Neutrophil (primary cell): ENCODE measurements around the gene VPS25.

Source experiments
- H3K27ac ChIP-seq: fragments of 200-600 bp; sonication (generic); 2 replicates; pipeline ENCODE4 v1.5.1; 2016; ENCODE audit warnings: mild to moderate bottlenecking, moderate library complexity
- H3K27me3 ChIP-seq: fragments of 200-600 bp; sonication (generic); 2 replicates; pipeline ENCODE4 v1.6.0; 2016; ENCODE audit warnings: mild to moderate bottlenecking
- H3K36me3 ChIP-seq: fragments of 200-600 bp; sonication (generic); 2 replicates; pipeline ENCODE4 v1.5.1; 2017
- H3K4me1 ChIP-seq, 2 experiments: fragments of 200-600 bp in 1 of 2; sonication (generic) in 1 of 2; 1 replicate in 1 of 2; 2 replicates in 1 of 2; pipeline versions ENCODE4 v1.5.1 to v1.6.1; 2013 to 2016; ENCODE audit warnings: low read depth in 1 of 2, low read length in 1 of 2, mild to moderate bottlenecking in 1 of 2, moderate library complexity in 1 of 2; ENCODE audit not compliant: control insufficient read depth in 1 of 2, insufficient read depth in 1 of 2
- H3K4me3 ChIP-seq, 2 experiments: fragments of 200-600 bp in 1 of 2; sonication (generic) in 1 of 2; 1 replicate in 1 of 2; 2 replicates in 1 of 2; pipeline ENCODE4 v1.5.1; 2013 to 2016; ENCODE audit warnings: low read depth in 1 of 2, low read length in 1 of 2, mild to moderate bottlenecking in 1 of 2, moderate library complexity in 1 of 2
- H3K9me3 ChIP-seq: fragments of 200-600 bp; sonication (generic); 2 replicates; pipeline ENCODE4 v1.5.1; 2016
- TF ChIP-seq, protein P1 (sequence below): fragments of 200-600 bp; sonication (generic); IDR thresholded peaks from 2 replicates; pipeline ENCODE4 v1.5.1; 2016; ENCODE audit warnings: antibody characterized with exemption

VPS25 gene

DNA sequence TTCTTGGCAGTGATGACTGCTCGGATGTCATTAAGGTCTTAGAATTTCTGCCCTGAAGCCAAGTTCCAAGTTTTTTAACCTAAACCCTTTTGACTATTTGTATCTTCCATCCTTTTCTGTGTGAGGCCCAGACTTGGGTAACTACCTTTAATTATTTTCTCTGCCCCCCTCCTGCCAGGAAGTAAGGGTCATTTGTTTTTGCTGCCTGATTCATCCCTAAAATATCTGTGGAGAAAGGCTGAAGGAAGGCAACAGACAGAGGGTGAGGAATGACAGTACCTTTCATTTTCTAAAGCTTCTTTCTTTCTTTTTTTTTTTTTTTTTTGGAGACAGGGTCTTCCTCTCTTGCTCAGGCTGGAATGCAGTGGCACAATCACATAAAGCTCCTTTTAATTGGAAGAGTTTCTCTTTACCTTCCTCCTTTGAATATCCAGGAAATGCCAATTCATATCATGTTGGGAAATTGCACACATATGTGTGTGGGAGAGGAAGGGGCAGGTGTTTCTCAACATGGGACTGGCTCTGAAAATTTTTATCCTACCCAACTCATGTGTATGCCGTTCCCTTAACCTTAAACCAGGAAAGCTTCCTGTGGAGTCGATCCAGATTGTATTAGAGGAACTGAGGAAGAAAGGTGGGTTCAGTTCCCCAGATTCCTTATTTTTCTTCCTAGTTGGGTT lies 957 bp downstream of the VPS25 start:
- H3K4me3 ChIP-seq: peak overlapping the region; percentile 78 to 92
- H3K27me3 ChIP-seq: peaks cover 3% of the 10 kb centered on the region
- no peaks in the 10 kb centered on the region for H3K9me3 ChIP-seq
- H3K36me3 ChIP-seq: peaks cover 45% of the 10 kb centered on the region
- TF ChIP-seq, protein P1, sequence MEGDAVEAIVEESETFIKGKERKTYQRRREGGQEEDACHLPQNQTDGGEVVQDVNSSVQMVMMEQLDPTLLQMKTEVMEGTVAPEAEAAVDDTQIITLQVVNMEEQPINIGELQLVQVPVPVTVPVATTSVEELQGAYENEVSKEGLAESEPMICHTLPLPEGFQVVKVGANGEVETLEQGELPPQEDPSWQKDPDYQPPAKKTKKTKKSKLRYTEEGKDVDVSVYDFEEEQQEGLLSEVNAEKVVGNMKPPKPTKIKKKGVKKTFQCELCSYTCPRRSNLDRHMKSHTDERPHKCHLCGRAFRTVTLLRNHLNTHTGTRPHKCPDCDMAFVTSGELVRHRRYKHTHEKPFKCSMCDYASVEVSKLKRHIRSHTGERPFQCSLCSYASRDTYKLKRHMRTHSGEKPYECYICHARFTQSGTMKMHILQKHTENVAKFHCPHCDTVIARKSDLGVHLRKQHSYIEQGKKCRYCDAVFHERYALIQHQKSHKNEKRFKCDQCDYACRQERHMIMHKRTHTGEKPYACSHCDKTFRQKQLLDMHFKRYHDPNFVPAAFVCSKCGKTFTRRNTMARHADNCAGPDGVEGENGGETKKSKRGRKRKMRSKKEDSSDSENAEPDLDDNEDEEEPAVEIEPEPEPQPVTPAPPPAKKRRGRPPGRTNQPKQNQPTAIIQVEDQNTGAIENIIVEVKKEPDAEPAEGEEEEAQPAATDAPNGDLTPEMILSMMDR: no peak
- H3K4me1 ChIP-seq: peaks cover 10 to 17% of the 10 kb centered on the region in 2 experiments
- peak overlapping the region; percentile 82 for H3K27ac ChIP-seq

DNA sequence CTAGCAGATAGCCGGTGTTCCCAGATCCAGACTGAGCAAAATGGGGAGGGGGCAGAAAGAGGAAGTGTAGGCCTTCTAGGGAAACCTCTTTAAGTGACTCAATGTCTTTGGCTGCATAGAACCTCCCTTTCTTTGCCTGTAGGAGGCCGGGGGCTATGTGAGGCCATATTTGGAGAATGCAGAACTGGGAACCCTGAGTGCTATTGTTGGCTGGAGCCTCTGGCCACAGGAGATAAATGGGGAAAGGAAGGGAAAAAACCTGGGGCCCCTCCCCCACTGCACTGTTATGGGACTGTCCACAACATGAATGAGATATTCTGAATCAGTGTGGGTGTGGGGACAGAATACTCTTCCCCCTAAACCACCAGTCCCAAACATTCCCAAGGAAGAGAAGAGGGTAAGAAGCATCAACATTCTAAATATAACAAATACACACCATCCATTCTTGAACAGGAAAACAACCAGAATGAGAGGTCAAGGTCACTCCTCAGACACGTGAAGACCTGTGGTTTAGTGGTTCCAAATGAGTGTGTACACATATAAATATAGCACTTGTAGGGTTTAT lies 2.4 kb downstream of the VPS25 start:
- H3K36me3 ChIP-seq: peaks cover 56% of the 10 kb centered on the region
- no peak overlapping the region for H3K27ac ChIP-seq
- TF ChIP-seq, protein P1: no peak

DNA sequence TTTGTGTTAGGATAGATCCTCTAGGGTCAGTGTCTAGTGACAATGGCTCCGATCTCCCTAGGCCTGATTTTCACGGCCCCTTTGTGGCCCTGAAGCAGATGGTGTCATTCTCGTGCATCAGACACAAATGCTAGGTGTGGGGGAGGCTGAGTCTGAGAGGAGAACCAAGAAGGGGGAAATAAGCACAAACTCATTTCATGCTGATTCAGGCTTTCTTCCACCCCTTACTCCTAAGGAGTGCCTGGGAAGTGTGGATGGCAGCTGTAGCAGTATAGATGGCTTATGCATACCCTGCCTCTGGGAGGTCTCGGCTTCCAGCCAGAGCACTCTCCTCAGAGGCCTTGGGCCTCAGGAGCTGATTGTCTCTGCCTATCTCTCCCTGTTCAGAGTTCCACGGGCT lies 5.3 kb downstream of the VPS25 start:
- TF ChIP-seq, protein P1: no peak
- no peak overlapping the region for H3K27ac ChIP-seq
- peaks cover 46% of the 10 kb centered on the region for H3K27me3 ChIP-seq
- peaks cover 12 to 18% of the 10 kb centered on the region in 2 experiments for H3K4me1 ChIP-seq
- H3K9me3 ChIP-seq: no peaks in the 10 kb centered on the region
- H3K36me3 ChIP-seq: peaks cover 56% of the 10 kb centered on the region
- no peak overlapping the region for H3K4me3 ChIP-seq

More for the DNA sequence above, 2.4 kb downstream of the VPS25 start:
- no peak overlapping the region for H3K4me3 ChIP-seq
- H3K27me3 ChIP-seq: peaks cover 17% of the 10 kb centered on the region
- no peaks in the 10 kb centered on the region for H3K9me3 ChIP-seq
- peaks cover 15 to 17% of the 10 kb centered on the region in 2 experiments for H3K4me1 ChIP-seq

DNA sequence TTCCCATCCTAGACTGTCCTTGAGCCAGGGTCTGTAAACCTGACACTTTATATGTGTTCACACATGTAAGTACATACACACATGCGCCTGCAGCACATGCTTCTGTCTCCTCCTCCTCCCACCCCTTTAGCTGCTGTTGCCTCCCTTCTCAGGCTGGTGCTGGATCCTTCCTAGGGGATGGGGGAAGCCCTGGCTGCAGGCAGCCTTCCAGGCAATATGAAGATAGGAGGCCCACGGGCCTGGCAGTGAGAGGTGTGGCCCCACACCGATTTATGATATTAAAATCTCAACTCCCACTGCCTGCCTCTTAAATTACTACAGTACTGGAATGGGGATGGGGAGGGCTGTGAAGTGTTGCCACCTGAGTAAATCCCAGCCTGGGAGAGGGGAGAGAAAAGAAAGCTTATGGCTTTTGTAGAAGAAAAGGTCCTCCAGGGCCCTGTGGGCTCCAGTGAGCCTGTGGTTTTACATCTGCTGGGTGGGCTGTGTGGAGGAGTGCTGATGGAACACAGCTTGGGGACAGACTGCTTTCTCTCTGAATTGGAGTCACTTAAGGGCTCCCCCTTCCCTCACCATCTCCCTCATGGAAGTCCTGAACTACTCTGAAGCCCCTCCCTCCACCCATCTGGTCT lies 6.2 kb downstream of the VPS25 start:
- TF ChIP-seq, protein P1: no peak
- peaks cover 8 to 12% of the 10 kb centered on the region in 2 experiments for H3K4me1 ChIP-seq
- no peaks in the 10 kb centered on the region for H3K9me3 ChIP-seq
- peaks cover 55% of the 10 kb centered on the region for H3K27me3 ChIP-seq
- peaks cover 56% of the 10 kb centered on the region for H3K36me3 ChIP-seq
- H3K4me3 ChIP-seq: no peak overlapping the region
- H3K27ac ChIP-seq: no peak overlapping the region

DNA sequence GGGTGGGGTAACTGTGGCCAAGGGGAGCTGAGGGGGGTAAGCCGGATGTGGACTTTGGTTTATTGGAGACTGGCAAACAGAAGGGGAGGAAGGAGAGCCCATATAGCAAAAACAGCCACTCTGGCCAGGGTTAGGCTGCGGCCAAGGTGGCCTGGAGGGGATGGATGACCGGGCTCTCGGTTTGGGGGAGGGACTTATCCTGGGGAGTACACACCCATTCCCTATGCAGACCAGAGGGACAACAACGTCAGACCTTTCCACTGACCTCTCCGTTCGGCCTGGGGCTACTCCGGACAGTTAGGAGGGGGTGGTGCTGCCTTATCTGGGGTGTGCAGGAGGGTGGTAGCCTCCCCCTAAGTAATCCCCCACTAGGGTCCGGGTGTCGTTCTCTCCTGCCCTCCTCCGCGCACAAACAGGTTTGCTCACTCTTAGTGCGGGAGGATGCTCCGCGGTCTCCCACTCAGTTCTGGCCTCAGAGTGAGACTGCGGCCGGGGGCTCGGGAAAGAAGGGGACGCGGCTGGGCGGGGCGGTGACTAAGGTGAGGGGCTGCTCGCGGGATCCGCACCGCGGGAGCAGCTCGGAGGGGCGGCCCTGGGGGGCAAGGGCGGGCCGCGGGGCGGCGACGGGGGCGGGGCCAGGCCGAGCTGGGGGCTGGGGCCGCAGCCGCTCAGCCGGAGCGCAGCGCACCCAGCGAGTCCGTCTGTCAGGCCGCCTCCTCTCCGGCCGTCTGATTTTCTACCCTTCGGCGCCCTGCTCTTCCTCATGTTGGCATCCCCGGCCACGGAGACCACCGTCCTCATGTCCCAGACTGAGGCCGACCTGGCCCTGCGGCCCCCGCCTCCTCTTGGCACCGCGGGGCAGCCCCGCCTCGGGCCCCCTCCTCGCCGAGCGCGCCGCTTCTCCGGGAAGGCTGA lies 6.9 kb downstream of the VPS25 start, which contains the start of gene WNK4:
Gene WNK4, plus strand, starts transcription at position 675 of the 915 bp plus-strand sequence. Its CDS starts 89 bp downstream, at position 764.
- Histone ChIP-seq H3K27me3 (peaks cover 62% of the 10 kb centered on the region), H3K4me1 (peaks cover 8 to 19% of the 10 kb centered on the region in 2 experiments), H3K9me3 (no peaks in the 10 kb centered on the region), H3K36me3 (peaks cover 51% of the 10 kb centered on the region), H3K27ac (no peak within 1 kb of the TSS), H3K4me3 (no peak within 1 kb of the TSS)
- TF ChIP-seq, protein P1: no peak
